ENCODE data around the gene LIPH. TPM values are rescaled to one million over a fixed set of nuclear protein-coding genes. Genes with fewer than 3 reads are reported as not detected.
"Not testable (repeated sequence)": the region's sequence is repeated elsewhere in the genome, so short reads cannot be mapped to it uniquely, and the experiment has no call there.

The LIPH gene
- total and polyA plus RNA-seq, 4 donors, result 0.62 to 3.6 (median 0.77) TPM; not detected in 1

GRCh38 chr3:185582236-185582635, 29.8 kb upstream of the LIPH start:
- H3K27me3 ChIP-seq (ENCODE audit: control insufficient read depth in 1 of 2, insufficient read depth in 2 of 2, low read length in 1 of 2), result no peaks in the 10 kb centered on the region
- no peaks in the 10 kb centered on the region for H3K9me3 ChIP-seq (ENCODE audit: control insufficient read depth, low read length)
- no peak overlapping the region for H3K4me3 ChIP-seq (ENCODE audit: low read length in 2 of 2)
- DNase-seq (no peak), ATAC-seq (ENCODE audit: low FRiP score) (no peak)
- H3K4me1 ChIP-seq (ENCODE audit: control insufficient read depth in 1 of 2, insufficient read depth in 2 of 2, low read length in 2 of 2), result peaks cover 0 to 3% of the 10 kb centered on the region in 2 donors
- no peaks in the 10 kb centered on the region for H3K36me3 ChIP-seq (ENCODE audit: control insufficient read depth in 1 of 2, insufficient read depth in 2 of 2, low read length in 1 of 2)
- WGBS, 2 donors, result 41 to 59% methylated on average over 3 of the region's 3 CpGs
- intact Hi-C loops (cut with DNase I), result no loop called here
- no peak overlapping the region for H3K27ac ChIP-seq (ENCODE audit: low read depth in 1 of 2, low read length in 2 of 2)

- H3K9me3 ChIP-seq (ENCODE audit: control insufficient read depth, low read length); intact Hi-C loops (cut with DNase I); DNase-seq; H3K27me3 ChIP-seq (ENCODE audit: control insufficient read depth in 1 of 2, insufficient read depth in 2 of 2, low read length in 1 of 2); ATAC-seq (ENCODE audit: low FRiP score); H3K4me1 ChIP-seq (ENCODE audit: control insufficient read depth in 1 of 2, insufficient read depth in 2 of 2, low read length in 2 of 2); H3K36me3 ChIP-seq (ENCODE audit: control insufficient read depth in 1 of 2, insufficient read depth in 2 of 2, low read length in 1 of 2); H3K27ac ChIP-seq (ENCODE audit: low read depth in 1 of 2, low read length in 2 of 2); H3K4me3 ChIP-seq (ENCODE audit: low read length in 2 of 2): not testable (repeated sequence)
- 30 to 33% methylated on average over 17 of the region's 17 CpGs for WGBS, 2 donors
Observed at GRCh38 chr3:185575108-185575869, 22.9 kb upstream of the LIPH start.

DNA sequence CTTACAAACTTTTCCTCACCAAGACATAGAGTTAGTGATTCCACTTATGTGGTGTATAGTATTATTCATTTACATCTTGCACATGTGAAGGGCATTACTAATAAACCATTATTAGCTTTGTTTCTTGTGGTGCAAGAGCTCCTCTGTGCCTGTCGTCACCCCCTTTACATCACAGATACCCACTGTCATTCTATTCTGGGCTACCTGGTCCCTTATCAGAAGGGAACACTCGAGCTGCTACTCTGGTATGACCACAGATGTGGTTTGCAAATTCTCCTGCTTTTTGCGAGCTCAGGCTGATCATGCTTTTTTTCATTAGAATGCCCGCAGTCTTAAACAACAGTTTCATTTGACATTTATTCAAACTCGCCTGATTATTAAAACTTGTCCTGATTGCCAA, 19.8 kb upstream of the LIPH start:
- Histone ChIP-seq H3K36me3 (ENCODE audit: control insufficient read depth in 1 of 2, insufficient read depth in 2 of 2, low read length in 1 of 2) (no peaks in the 10 kb centered on the region), H3K27me3 (ENCODE audit: control insufficient read depth in 1 of 2, insufficient read depth in 2 of 2, low read length in 1 of 2) (no peaks in the 10 kb centered on the region), H3K9me3 (ENCODE audit: control insufficient read depth, low read length) (peaks cover 2% of the 10 kb centered on the region), H3K27ac (ENCODE audit: low read depth in 1 of 2, low read length in 2 of 2) (no peak overlapping the region), H3K4me1 (ENCODE audit: control insufficient read depth in 1 of 2, insufficient read depth in 2 of 2, low read length in 2 of 2) (no peaks in the 10 kb centered on the region), H3K4me3 (ENCODE audit: low read length in 2 of 2) (no peak overlapping the region)
- no peak for DNase-seq
- intact Hi-C loops (cut with DNase I), result no loop called here
- no peak for ATAC-seq (ENCODE audit: low FRiP score)
- 88% methylated on average over 5 of the region's 5 CpGs for whole genome bisulfite sequencing, 2 donors

GRCh38 chr3:185561958-185562357, 9.6 kb upstream of the LIPH start:
- ATAC-seq (ENCODE audit: low FRiP score), result no peak
- no peak overlapping the region for H3K4me3 ChIP-seq (ENCODE audit: low read length in 2 of 2)
- no peaks in the 10 kb centered on the region for H3K36me3 ChIP-seq (ENCODE audit: control insufficient read depth in 1 of 2, insufficient read depth in 2 of 2, low read length in 1 of 2)
- H3K9me3 ChIP-seq (ENCODE audit: control insufficient read depth, low read length), result no peaks in the 10 kb centered on the region
- intact Hi-C loops (cut with DNase I), result no loop called here
- no peak overlapping the region for H3K27ac ChIP-seq (ENCODE audit: low read depth in 1 of 2, low read length in 2 of 2)
- DNase-seq, result no peak
- no peaks in the 10 kb centered on the region for H3K4me1 ChIP-seq (ENCODE audit: control insufficient read depth in 1 of 2, insufficient read depth in 2 of 2, low read length in 2 of 2)
- 31% methylated on average over 5 of the region's 5 CpGs for WGBS, 2 donors
- H3K27me3 ChIP-seq (ENCODE audit: control insufficient read depth in 1 of 2, insufficient read depth in 2 of 2, low read length in 1 of 2), result no peaks in the 10 kb centered on the region

GRCh38 chr3:185561374-185561943, 9.1 kb upstream of the LIPH start:
- Histone ChIP-seq H3K4me1 (ENCODE audit: control insufficient read depth in 1 of 2, insufficient read depth in 2 of 2, low read length in 2 of 2) (no peaks in the 10 kb centered on the region), H3K36me3 (ENCODE audit: control insufficient read depth in 1 of 2, insufficient read depth in 2 of 2, low read length in 1 of 2) (no peaks in the 10 kb centered on the region), H3K27me3 (ENCODE audit: control insufficient read depth in 1 of 2, insufficient read depth in 2 of 2, low read length in 1 of 2) (no peaks in the 10 kb centered on the region), H3K27ac (ENCODE audit: low read depth in 1 of 2, low read length in 2 of 2) (no peak overlapping the region), H3K9me3 (ENCODE audit: control insufficient read depth, low read length) (no peaks in the 10 kb centered on the region), H3K4me3 (ENCODE audit: low read length in 2 of 2) (no peak overlapping the region)
- ATAC-seq (ENCODE audit: low FRiP score), result no peak
- intact Hi-C loops (cut with DNase I), result no loop called here
- 80 to 82% methylated on average over 8 of the region's 8 CpGs for WGBS, 2 donors
- peak in 1 of 2 donors; percentile 73 for DNase-seq

DNA sequence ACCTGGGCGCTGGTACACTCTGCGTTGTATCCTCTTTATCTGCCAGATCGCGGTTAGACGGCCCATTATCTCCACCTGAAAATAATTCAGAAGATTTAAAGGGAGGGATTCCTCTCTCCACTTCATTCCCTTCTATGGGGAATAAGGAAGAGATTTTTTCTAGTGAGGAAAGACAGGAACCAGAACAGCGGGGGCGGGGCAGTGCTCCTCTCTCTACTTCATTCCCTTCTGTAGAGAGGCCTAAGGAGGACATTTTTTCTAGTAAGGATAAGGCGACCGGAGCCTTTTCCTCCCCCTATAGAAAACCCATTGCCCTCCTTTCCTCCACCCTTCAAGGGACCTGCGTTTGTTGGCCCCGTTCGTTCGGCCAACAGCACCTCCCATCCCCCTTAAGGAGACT, 8.3 kb upstream of the LIPH start:
- no peak overlapping the region for H3K27ac ChIP-seq (ENCODE audit: low read depth in 1 of 2, low read length in 2 of 2)
- H3K36me3 ChIP-seq (ENCODE audit: control insufficient read depth in 1 of 2, insufficient read depth in 2 of 2, low read length in 1 of 2), result no peaks in the 10 kb centered on the region
- ATAC-seq (ENCODE audit: low FRiP score) (no peak), DNase-seq (no peak)
- 92 to 93% methylated on average over 13 of the region's 13 CpGs for WGBS, 2 donors
- no peaks in the 10 kb centered on the region for H3K9me3 ChIP-seq (ENCODE audit: control insufficient read depth, low read length)
- no peaks in the 10 kb centered on the region for H3K4me1 ChIP-seq (ENCODE audit: control insufficient read depth in 1 of 2, insufficient read depth in 2 of 2, low read length in 2 of 2)
- no peaks in the 10 kb centered on the region for H3K27me3 ChIP-seq (ENCODE audit: control insufficient read depth in 1 of 2, insufficient read depth in 2 of 2, low read length in 1 of 2)
- H3K4me3 ChIP-seq (ENCODE audit: low read length in 2 of 2), result no peak overlapping the region
- intact Hi-C loops (cut with DNase I), result no loop called here

DNA sequence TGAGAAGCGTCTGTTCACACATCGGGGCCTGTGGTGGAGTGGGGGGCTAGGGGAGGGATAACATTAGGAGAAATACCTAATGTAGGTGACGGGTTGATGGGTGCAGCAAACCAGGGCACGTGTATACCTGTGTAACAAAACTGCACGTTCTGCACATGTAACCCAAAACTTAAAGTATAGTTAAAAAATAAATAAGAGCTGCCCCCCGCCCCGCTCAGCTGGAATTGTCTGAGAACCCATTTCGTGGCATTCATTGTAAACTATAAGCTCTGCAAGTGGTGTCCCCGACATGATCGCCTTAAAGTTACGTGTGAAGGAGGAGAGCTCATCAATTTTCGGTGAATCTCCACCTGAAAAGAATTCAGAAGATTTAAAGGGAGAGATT, 7.3 kb upstream of the LIPH start:
- H3K27ac ChIP-seq (ENCODE audit: low read depth in 1 of 2, low read length in 2 of 2), result no peak overlapping the region
- H3K4me1 ChIP-seq (ENCODE audit: control insufficient read depth in 1 of 2, insufficient read depth in 2 of 2, low read length in 2 of 2), result no peaks in the 10 kb centered on the region
- intact Hi-C loops (cut with DNase I), result loop anchor here in 1 of 2 donors (5.0 kb wide), 1 partner anchor 62 kb away; the partner anchor contains the start of gene TMEM41A
- WGBS, 2 donors, result 85 to 88% methylated on average over 12 of the region's 12 CpGs
- no peaks in the 10 kb centered on the region for H3K9me3 ChIP-seq (ENCODE audit: control insufficient read depth, low read length)
- ATAC-seq (ENCODE audit: low FRiP score) (no peak), DNase-seq (no peak)
- no peaks in the 10 kb centered on the region for H3K36me3 ChIP-seq (ENCODE audit: control insufficient read depth in 1 of 2, insufficient read depth in 2 of 2, low read length in 1 of 2)
- H3K27me3 ChIP-seq (ENCODE audit: control insufficient read depth in 1 of 2, insufficient read depth in 2 of 2, low read length in 1 of 2), result no peaks in the 10 kb centered on the region
- H3K4me3 ChIP-seq (ENCODE audit: low read length in 2 of 2), result no peak overlapping the region

DNA sequence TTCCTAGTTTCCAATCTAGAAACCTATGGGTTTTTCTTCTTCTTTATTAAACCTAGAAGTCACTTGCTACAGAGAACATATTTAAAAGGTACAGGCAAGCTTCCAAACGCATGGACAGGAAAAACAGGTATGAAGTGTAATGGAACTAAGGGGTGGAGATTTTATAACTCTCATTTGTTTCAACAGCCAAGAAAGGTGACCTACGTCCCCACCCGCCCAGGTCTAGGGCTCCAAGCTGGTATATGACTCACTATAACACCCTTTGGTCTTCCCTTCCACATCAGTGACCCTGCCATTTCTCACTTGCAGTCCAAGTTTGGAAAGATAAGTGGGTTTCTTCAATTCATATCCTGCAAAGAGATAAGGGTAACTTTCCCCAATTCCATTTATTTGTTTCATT, 6.0 kb upstream of the LIPH start:
- H3K9me3 ChIP-seq (ENCODE audit: control insufficient read depth, low read length), result no peaks in the 10 kb centered on the region
- DNase-seq (no peak), ATAC-seq (ENCODE audit: low FRiP score) (no peak)
- 84 to 93% methylated on average over 3 of the region's 3 CpGs for WGBS, 2 donors
- H3K36me3 ChIP-seq (ENCODE audit: control insufficient read depth in 1 of 2, insufficient read depth in 2 of 2, low read length in 1 of 2), result no peaks in the 10 kb centered on the region
- no peak overlapping the region for H3K4me3 ChIP-seq (ENCODE audit: low read length in 2 of 2)
- intact Hi-C loops (cut with DNase I), result loop anchor here in 1 of 2 donors (5.0 kb wide), 1 partner anchor 61 kb away; the partner anchor contains the start of gene TMEM41A
- H3K27ac ChIP-seq (ENCODE audit: low read depth in 1 of 2, low read length in 2 of 2), result no peak overlapping the region
- no peaks in the 10 kb centered on the region for H3K4me1 ChIP-seq (ENCODE audit: control insufficient read depth in 1 of 2, insufficient read depth in 2 of 2, low read length in 2 of 2)
- no peaks in the 10 kb centered on the region for H3K27me3 ChIP-seq (ENCODE audit: control insufficient read depth in 1 of 2, insufficient read depth in 2 of 2, low read length in 1 of 2)

GRCh38 chr3:185556640-185557039, 4.3 kb upstream of the LIPH start:
- not testable (repeated sequence) for H3K27me3 ChIP-seq (ENCODE audit: control insufficient read depth in 1 of 2, insufficient read depth in 2 of 2, low read length in 1 of 2); H3K4me3 ChIP-seq (ENCODE audit: low read length in 2 of 2); H3K4me1 ChIP-seq (ENCODE audit: control insufficient read depth in 1 of 2, insufficient read depth in 2 of 2, low read length in 2 of 2); H3K36me3 ChIP-seq (ENCODE audit: control insufficient read depth in 1 of 2, insufficient read depth in 2 of 2, low read length in 1 of 2); ATAC-seq (ENCODE audit: low FRiP score); H3K9me3 ChIP-seq (ENCODE audit: control insufficient read depth, low read length); DNase-seq; H3K27ac ChIP-seq (ENCODE audit: low read depth in 1 of 2, low read length in 2 of 2)
- WGBS, 2 donors, result 88 to 91% methylated on average over 6 of the region's 6 CpGs
- intact Hi-C loops (cut with DNase I), result loop anchor here in 1 of 2 donors (5.0 kb wide), 1 partner anchor 59 kb away; the partner anchor contains the start of gene TMEM41A
